IPS-18c (cell line): ENCODE results near the gene MFSD11.
"Not testable (repeated sequence)": the region's sequence is repeated elsewhere in the genome, so short reads cannot be mapped to it uniquely, and the experiment has no call there.

Experiments
- H3K4me3 ChIP-seq: 2 replicates; pipeline ENCODE4 v1.7.0; 2013; ENCODE audit warnings: low read depth, mild to moderate bottlenecking, low read length, moderate library complexity; ENCODE audit not compliant: insufficient read depth
- H3K9me3 ChIP-seq: one replicate; pipeline ENCODE4 v1.6.1; 2013; ENCODE audit warnings: mild to moderate bottlenecking, low read length, moderate library complexity; ENCODE audit not compliant: control insufficient read depth, insufficient read depth

Gene MFSD11

GRCh38 chr17:76772842-76773525 lies 35.1 kb downstream of the MFSD11 start:
- H3K9me3 ChIP-seq, result no peaks in the 10 kb centered on the region
- H3K4me3 ChIP-seq, result no peak overlapping the region

DNA sequence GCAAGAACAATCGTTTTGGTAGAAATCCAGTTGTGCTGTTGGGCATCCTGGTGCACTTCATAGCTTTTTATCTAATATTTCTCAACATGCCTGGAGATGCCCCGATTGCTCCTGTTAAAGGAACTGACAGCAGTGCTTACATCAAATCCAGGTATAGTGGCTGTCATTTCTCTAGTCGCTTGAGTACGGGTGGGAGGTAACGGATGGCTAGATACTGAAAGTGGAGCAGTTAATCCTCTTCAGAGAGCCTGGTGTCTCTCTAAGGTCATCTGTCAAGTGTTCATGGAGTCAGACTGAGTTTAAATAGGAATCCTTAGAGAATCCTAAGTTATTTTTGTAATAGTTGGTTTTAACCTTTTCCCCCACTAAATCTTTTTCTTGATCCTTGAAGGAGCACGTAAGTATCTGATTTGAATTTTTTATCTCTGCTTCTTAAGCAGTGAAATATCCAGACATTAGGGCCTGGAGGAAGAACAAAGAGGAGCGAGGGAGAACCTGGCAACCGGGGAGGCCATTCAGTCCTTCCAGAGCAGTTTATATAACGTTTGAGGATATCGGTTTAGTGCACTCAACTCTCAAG lies 37.2 kb downstream of the MFSD11 start:
- no peak overlapping the region for H3K4me3 ChIP-seq

DNA sequence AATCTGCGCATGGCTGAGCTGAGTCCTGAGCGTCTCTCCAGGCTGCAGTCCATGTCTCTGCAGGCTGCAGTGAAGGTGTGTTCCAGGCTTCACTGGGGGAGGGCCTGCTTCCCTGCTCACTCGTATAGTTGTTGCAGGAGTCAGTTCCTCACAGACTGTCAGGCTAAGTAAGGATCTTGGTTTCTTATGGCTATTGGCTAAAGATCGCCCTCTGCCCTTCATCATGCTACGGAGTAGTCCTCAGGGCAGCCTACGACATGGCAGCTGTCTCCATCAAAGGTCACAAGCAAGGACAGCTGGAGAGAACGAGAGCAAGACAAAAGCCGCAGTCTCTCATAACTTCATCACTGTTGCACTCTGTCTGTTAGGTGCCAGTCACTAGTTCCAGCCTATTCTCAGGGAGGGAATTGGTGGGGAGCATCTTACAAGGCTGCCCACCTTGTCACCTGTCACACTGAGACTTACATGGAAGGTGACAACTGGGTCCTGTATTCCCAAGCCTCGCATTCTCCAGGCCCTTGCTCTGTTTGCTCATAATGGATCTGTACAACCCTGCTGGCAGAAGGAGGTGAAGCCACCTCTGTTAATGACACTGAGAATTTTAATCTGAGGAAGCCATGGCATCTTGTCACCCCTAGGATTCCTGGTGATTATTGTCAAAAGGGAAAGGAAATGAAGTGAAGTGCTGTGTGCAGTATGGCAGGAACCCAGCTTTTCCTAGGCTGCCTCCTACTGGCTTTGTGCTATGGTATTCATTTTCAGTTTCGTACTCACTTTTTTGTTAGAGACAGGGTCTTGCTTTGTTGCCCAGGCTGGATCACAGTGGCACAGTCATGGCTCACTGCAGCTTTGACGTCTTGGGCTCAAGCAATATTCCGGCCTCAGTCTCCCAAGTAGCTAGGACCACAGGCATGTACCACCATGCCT lies 43.4 kb downstream of the MFSD11 start:
- Histone ChIP-seq H3K9me3 (no peaks in the 10 kb centered on the region), H3K4me3 (no peak overlapping the region)

More for the DNA sequence above, 37.2 kb downstream of the MFSD11 start:
- H3K9me3 ChIP-seq, result no peaks in the 10 kb centered on the region

DNA sequence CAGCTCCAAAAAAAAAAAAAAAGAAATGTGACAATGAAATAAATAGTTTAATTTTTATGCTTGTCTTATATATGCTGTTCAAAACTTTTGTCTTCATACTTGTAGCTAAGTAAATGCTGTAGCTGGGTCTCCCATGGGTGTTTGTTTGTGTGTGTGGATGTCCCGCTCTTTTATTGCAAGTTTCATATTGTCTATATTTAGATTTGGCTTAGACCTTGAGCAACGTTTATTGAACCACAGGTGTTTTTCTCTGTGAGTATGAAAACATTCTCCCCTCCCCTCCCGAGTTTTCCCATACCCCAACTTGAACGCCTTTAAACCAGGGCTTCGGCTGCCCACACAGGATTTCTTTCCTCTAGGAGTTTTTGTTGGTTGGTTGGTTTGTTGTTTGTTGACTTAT lies 45.2 kb downstream of the MFSD11 start:
- H3K4me3 ChIP-seq, result no peak overlapping the region

GRCh38 chr17:76784926-76785325 lies 47.0 kb downstream of the MFSD11 start:
- Histone ChIP-seq H3K4me3 (no peak overlapping the region), H3K9me3 (no peaks in the 10 kb centered on the region)

More for the DNA sequence above, 45.2 kb downstream of the MFSD11 start:
- H3K9me3 ChIP-seq, result no peaks in the 10 kb centered on the region

DNA sequence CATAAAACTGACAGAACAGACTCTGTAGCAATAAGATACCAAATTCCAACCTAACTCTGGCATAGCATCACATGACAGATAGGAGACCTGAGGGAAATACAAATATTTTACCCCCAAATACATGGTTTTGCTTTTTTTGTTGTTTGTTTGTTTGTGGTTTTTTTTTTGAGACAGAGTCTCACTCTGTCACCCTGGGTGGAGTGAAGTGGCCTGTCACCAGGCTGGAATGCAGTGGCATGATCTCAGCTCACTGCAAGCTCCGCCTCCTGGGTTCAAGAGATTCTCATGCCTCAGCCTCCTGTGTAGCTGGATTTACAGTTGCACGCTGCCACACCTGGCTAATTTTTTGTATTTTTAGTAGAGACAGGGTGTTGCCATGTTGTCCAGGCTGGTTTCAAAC lies 49.9 kb downstream of the MFSD11 start:
- H3K9me3 ChIP-seq, H3K4me3 ChIP-seq: not testable (repeated sequence)

GRCh38 chr17:76789235-76789788 lies 51.4 kb downstream of the MFSD11 start:
- Histone ChIP-seq H3K4me3 (no peak overlapping the region), H3K9me3 (peaks cover 3% of the 10 kb centered on the region)

GRCh38 chr17:76791053-76791980 lies 53.4 kb downstream of the MFSD11 start:
- Histone ChIP-seq H3K4me3 (no peak overlapping the region), H3K9me3 (peaks cover 3% of the 10 kb centered on the region)

- H3K4me3 ChIP-seq, result no peak overlapping the region
- peaks cover 3% of the 10 kb centered on the region for H3K9me3 ChIP-seq
Measured at GRCh38 chr17:76792348-76792747, 54.4 kb downstream of the MFSD11 start.

- peaks cover 3% of the 10 kb centered on the region for H3K9me3 ChIP-seq
- no peak overlapping the region for H3K4me3 ChIP-seq
Measured at GRCh38 chr17:76793775-76794174, 55.9 kb downstream of the MFSD11 start.

- H3K9me3 ChIP-seq, result peaks cover 3% of the 10 kb centered on the region
- no peak overlapping the region for H3K4me3 ChIP-seq
Measured at GRCh38 chr17:76796081-76796480, 58.2 kb downstream of the MFSD11 start.

GRCh38 chr17:76797241-76797840 lies 59.4 kb downstream of the MFSD11 start:
- H3K4me3 ChIP-seq, result no peak overlapping the region
- H3K9me3 ChIP-seq, result peaks cover 2% of the 10 kb centered on the region

DNA sequence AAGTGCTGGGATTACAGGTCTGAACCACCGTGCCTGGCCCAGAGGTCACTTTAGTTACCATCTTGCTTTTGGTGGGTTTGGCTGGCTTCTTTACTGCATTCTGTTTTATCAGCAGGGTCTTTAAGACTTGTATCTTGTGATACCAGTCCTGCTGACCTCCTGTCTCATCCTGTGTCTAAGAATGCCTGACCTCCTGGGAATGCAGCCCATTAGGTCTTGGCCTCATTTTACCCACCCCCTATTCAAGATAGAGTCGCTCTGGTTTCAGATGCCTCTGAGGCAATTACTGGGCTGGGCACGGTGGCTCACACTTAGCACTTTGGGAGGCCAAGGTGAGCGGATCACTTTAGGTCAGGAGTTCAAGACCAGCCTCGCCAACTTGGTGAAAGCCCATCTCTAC lies 63.8 kb downstream of the MFSD11 start:
- Histone ChIP-seq H3K4me3 (no peak overlapping the region), H3K9me3 (no peaks in the 10 kb centered on the region)

GRCh38 chr17:76805319-76805718 lies 67.4 kb downstream of the MFSD11 start:
- Histone ChIP-seq H3K9me3 (peaks cover 3% of the 10 kb centered on the region), H3K4me3 (no peak overlapping the region)

DNA sequence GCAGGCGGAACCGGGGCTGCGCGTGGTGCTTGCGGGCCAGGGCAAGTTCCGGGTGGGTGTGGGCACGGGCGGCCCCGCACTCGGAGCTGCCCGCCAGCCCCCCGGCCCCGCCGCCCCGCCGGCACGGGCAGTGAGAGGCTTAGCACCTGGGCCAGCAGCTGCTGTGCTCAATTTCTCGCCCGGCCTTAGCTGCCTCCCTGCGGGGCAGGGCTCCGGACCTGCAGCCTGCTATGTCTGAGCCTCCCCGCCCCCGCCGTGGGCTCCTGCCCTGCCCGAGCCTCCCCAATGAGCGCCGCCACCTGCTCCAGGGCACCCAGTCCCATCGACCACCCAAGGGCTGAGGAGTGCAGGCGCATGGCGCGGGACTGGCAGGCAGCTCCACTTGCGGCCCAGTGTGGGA lies 68.2 kb downstream of the MFSD11 start:
- not testable (repeated sequence) for H3K4me3 ChIP-seq, H3K9me3 ChIP-seq

GRCh38 chr17:76806767-76807166 lies 68.8 kb downstream of the MFSD11 start:
- not testable (repeated sequence) for H3K9me3 ChIP-seq, H3K4me3 ChIP-seq
